ENCODE measurements around the gene HSPBAP1. TPM values are rescaled to one million over a fixed set of nuclear protein-coding genes. Genes with fewer than 3 reads are reported as not detected.

The HSPBAP1 gene
- 10 to 100 TPM; 10.6 to 11.1 TPM for total RNA-seq
- 26.5 TPM for polyA plus RNA-seq (ENCODE audit: insufficient read depth, low read depth, low replicate concordance)
- long read RNA-seq, donor 1, partial matches to known transcripts = 0 of 5 reads
- long read RNA-seq, donor 1, other reads (novel, unspliced or antisense) = 0 of 5 reads
- long read RNA-seq, donor 2, transcript HSPBAP1-201 (8 exons, 1,953 nt) = major isoform, 6 of 6 reads
- long read RNA-seq, donor 2, partial matches to known transcripts = 0 of 6 reads
- long read RNA-seq, donor 2, other reads (novel, unspliced or antisense) = 0 of 6 reads

- peak within 1 kb of the TSS; percentile 84 to 97 for H3K27ac ChIP-seq
- H3K4me1 ChIP-seq = peaks cover 11% of the 10 kb centered on the region
- WGBS, 2 donors = 0 to 1% methylated on average over 36 to 45 of the region's 46 CpGs
- H3K36me3 ChIP-seq (ENCODE audit: low read depth, missing control alignments) = no peaks in the 10 kb centered on the region
- intact Hi-C loops (cut with DNase I; ENCODE audit: low total_unique reads) = no loop called here
- TF ChIP-seq POLR2A (IDR thresholded peaks at IDR 0.05) = peak; percentile 5
- peak in 1 of 3 experiments; percentile 3 for TF ChIP-seq CTCF (IDR thresholded peaks at IDR 0.05)
- DNase-seq = peak; percentile 97
- H3K9me3 ChIP-seq = no peaks in the 10 kb centered on the region
- H3K27me3 ChIP-seq = no peaks in the 10 kb centered on the region
- peak within 1 kb of the TSS; percentile 75 to 79 for H3K4me3 ChIP-seq
These were observed at the start of gene HSPBAP1 for GRCh38 chr3:122793568-122794416. TSS of gene HSPBAP1 (minus strand) at chr3:122793831. CDS start at chr3:122793680, 151 bp downstream.

DNA sequence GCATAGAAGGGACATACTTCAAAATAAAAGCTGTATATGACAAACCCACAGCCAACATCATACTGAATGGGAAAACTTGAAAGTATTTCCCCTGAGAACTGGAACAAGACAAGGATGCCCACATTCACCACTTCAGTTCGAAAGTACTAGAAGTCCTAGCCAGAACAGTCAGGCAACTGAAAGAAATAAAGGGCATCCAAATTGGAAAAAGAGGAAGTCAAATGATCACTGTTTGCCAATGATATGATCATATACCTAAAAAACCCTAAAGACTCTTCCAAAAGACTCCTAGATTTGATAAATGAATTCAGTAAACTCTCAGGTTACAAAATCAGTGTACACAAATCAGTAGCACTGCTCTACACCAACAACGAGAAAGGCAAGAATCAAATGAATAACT is 42.0 kb upstream of the HSPBAP1 start:
- WGBS, 2 donors = 93 to 97% methylated on average over 2 of the region's 2 CpGs
- H3K27me3 ChIP-seq = no peaks in the 10 kb centered on the region
- intact Hi-C loops (cut with DNase I; ENCODE audit: low total_unique reads) = no loop called here

DNA sequence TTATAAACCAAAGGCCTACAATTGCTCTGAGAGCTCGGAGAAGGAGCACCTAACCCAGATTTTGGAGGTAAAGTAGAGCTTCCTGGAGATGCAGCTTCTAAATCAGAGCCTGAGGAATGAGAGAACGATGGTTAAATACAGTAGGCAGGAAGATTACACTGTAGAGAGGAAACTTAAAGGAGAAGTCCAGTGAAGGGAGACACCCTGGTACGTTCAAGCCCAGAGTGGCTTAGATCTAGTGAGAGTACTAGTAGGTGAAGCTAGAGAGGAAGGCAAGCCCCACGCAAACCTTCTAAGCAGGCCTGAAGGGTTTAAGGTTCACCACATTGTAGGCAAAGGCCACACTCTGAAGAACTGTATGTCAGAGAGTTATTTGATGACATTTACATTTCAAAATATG is 34.6 kb upstream of the HSPBAP1 start:
- DNase-seq = no peak
- TF ChIP-seq POLR2A (IDR thresholded peaks at IDR 0.05) (no peak), CTCF (IDR thresholded peaks at IDR 0.05) (no peak)
- Histone ChIP-seq H3K27ac (no peak overlapping the region), H3K4me1 (no peaks in the 10 kb centered on the region), H3K9me3 (no peaks in the 10 kb centered on the region), H3K27me3 (no peaks in the 10 kb centered on the region), H3K36me3 (ENCODE audit: low read depth, missing control alignments) (no peaks in the 10 kb centered on the region), H3K4me3 (no peak overlapping the region)
- intact Hi-C loops (cut with DNase I; ENCODE audit: low total_unique reads) = no loop called here
- WGBS, 2 donors = 88 to 97% methylated on average over 4 of the region's 4 CpGs

More for the DNA sequence above, 42.0 kb upstream of the HSPBAP1 start:
- no peaks in the 10 kb centered on the region for H3K4me1 ChIP-seq
- H3K36me3 ChIP-seq (ENCODE audit: low read depth, missing control alignments) = no peaks in the 10 kb centered on the region
- DNase-seq = no peak
- H3K4me3 ChIP-seq = no peak overlapping the region
- H3K27ac ChIP-seq = no peak overlapping the region
- no peak for TF ChIP-seq CTCF (IDR thresholded peaks at IDR 0.05)
- TF ChIP-seq POLR2A (IDR thresholded peaks at IDR 0.05) = no peak
- no peaks in the 10 kb centered on the region for H3K9me3 ChIP-seq

DNA sequence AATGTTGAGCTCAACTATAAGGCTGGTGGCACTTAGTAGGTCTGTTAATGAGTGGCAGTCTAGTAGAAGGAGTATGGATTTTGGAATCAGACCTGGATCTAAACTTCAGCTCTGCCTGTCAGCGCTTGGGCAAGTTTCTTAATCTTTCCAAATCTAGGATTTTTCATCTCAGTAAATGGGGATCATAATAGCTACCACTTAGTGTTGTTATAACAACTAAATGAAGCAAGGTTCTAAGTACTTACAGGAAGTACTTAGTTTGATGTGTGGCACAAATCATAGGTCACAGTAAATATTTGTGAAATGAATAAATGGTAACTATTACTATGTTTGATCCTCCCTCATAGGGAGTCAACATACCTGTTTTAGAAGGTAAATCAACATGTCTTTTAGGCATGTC is 32.6 kb upstream of the HSPBAP1 start:
- 90 to 94% methylated on average over 1 of the region's 1 CpG for WGBS, 2 donors
- H3K9me3 ChIP-seq = no peaks in the 10 kb centered on the region
- TF ChIP-seq POLR2A (IDR thresholded peaks at IDR 0.05) = no peak
- TF ChIP-seq CTCF (IDR thresholded peaks at IDR 0.05) = no peak
- no peaks in the 10 kb centered on the region for H3K4me1 ChIP-seq
- no peak overlapping the region for H3K4me3 ChIP-seq
- intact Hi-C loops (cut with DNase I; ENCODE audit: low total_unique reads) = no loop called here
- H3K27ac ChIP-seq = no peak overlapping the region
- DNase-seq = no peak
- H3K27me3 ChIP-seq = no peaks in the 10 kb centered on the region
- no peaks in the 10 kb centered on the region for H3K36me3 ChIP-seq (ENCODE audit: low read depth, missing control alignments)
